ENCODE measurements around the gene C1orf21.

DNA sequence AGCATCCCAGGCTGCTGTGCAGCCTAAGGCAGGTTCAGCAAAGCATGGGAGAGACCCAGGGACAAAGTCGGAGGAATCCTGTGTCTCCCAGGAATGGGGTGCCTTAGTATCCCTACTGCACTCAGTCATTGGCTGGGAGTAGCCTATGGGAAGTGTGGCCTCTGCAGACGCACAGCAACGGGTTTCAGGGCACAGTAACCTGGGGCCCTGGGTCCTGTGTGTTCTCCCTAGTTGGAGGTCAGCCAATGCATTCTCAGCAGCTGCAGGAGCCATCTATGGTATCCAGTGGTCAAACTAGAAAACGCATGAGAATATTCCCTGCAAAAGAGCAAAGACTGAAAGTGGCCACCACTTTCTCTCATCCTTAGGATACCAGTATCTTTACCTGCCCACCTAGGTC is 13.7 kb upstream of the C1orf21 start:
- TF ChIP-seq CTCF (conservative IDR thresholded peaks at IDR 0.05; ENCODE audit: low read length) (no peak), EZH2phosphoT487 (IDR thresholded peaks at IDR 0.05; ENCODE audit: borderline replicate concordance) (no peak)
